WTC11 (cell line): ENCODE results near the gene CHEK2. TPM values are rescaled to one million over a fixed set of nuclear protein-coding genes. Genes with fewer than 3 reads are reported as not detected.

Source experiments
- ATAC-seq: fragments of 200-7000 bp; cut with Tn5 transposase; 2 replicates; pipeline ENCODE4 v1.10.0; 2021; ENCODE audit warnings: mild to moderate bottlenecking, moderate library complexity
- CTCF ChIA-PET: fragments of 300-600 bp; sonication (Branson Sonifier 250); formaldehyde crosslinking; loops from one replicate; lab custom pipeline; 2021; ENCODE audit warnings: antibody characterized with exemption; lab: Charles Lee
- POLR2A ChIA-PET: fragments of 350-600 bp; sonication (Branson Sonifier 250); formaldehyde crosslinking; loops from one replicate; lab custom pipeline; 2021; ENCODE audit warnings: antibody characterized with exemption; lab: Charles Lee
- DNase-seq: peaks from one replicate; pipeline ENCODE4 v3.0.0; 2021; ENCODE audit warnings: low spot score
- H3K27ac Mint-ChIP-seq: 2 replicates; pipeline ENCODE4 v1.8.0; 2021; ENCODE audit warnings: mixed read lengths
- H3K27me3 Mint-ChIP-seq: 2 replicates; pipeline ENCODE4 v1.8.0; 2021; ENCODE audit warnings: low read depth, mild to moderate bottlenecking, moderate library complexity, mixed read lengths
- H3K36me3 Mint-ChIP-seq: 2 replicates; pipeline ENCODE4 v1.8.0; 2021; ENCODE audit warnings: mixed read lengths
- H3K4me1 Mint-ChIP-seq: 2 replicates; pipeline ENCODE4 v1.8.0; 2022; ENCODE audit warnings: mixed read lengths
- H3K4me3 Mint-ChIP-seq: 2 replicates; pipeline ENCODE4 v1.8.0; 2021; ENCODE audit warnings: mild to moderate bottlenecking, moderate library complexity, mixed read lengths
- H3K9me3 Mint-ChIP-seq: 2 replicates; pipeline ENCODE4 v1.8.0; 2021; ENCODE audit warnings: mixed read lengths
- AR ChIP-seq: fragments of 250-450 bp; sonication (Bioruptor Pico); IDR thresholded peaks from 2 replicates; pipeline ENCODE4 v1.9.0; 2021; ENCODE audit warnings: mild to moderate bottlenecking
- ATF2 ChIP-seq: sonication (generic); formaldehyde crosslinking; IDR thresholded peaks from 2 replicates; pipeline ENCODE4 v1.8.1; 2022; ENCODE audit warnings: low read depth, missing genetic modification reagents, borderline replicate concordance
- ATF3 ChIP-seq: sonication (generic); formaldehyde crosslinking; conservative IDR thresholded peaks from 2 replicates; pipeline ENCODE4 v1.8.1; 2022; ENCODE audit warnings: mild to moderate bottlenecking, missing genetic modification reagents
- CBFB ChIP-seq: sonication (generic); formaldehyde crosslinking; IDR thresholded peaks from 2 replicates; pipeline ENCODE4 v1.8.1; 2022; ENCODE audit warnings: mild to moderate bottlenecking, low read depth, missing genetic modification reagents
- CTCF ChIP-seq: fragments of 200-600 bp; IDR thresholded peaks from 2 replicates; pipeline ENCODE4 v1.8.0; 2022; ENCODE audit warnings: antibody characterized with exemption
- E2F1 ChIP-seq: sonication (generic); formaldehyde crosslinking; IDR thresholded peaks from 2 replicates; pipeline ENCODE4 v1.8.0; 2022; ENCODE audit warnings: mild to moderate bottlenecking, missing genetic modification reagents
- E2F5 ChIP-seq: sonication (generic); formaldehyde crosslinking; IDR thresholded peaks from 2 replicates; pipeline ENCODE4 v1.8.1; 2022; ENCODE audit warnings: mild to moderate bottlenecking, moderate library complexity, missing genetic modification reagents
- FOXJ3 ChIP-seq: sonication (generic); formaldehyde crosslinking; IDR thresholded peaks from 2 replicates; pipeline ENCODE4 v1.9.0; 2021; ENCODE audit warnings: missing genetic modification reagents, mild to moderate bottlenecking, borderline replicate concordance
- GTF2I ChIP-seq: fragments of 250-450 bp; sonication (Bioruptor Pico); conservative IDR thresholded peaks from 2 replicates; pipeline ENCODE4 v1.4.0; 2021; ENCODE audit warnings: mild to moderate bottlenecking
- HMGA2 ChIP-seq: fragments of 250-450 bp; sonication (Bioruptor Pico); IDR thresholded peaks from 2 replicates; pipeline ENCODE4 v1.4.0; 2021; ENCODE audit warnings: mild to moderate bottlenecking, moderate library complexity
- IRF2 ChIP-seq: sonication (generic); formaldehyde crosslinking; IDR thresholded peaks from 2 replicates; pipeline ENCODE4 v1.8.0; 2022; ENCODE audit warnings: low read depth, missing genetic modification reagents, borderline replicate concordance
- JAZF1 ChIP-seq: fragments of 250-450 bp; sonication (Bioruptor Pico); IDR thresholded peaks from 2 replicates; pipeline ENCODE4 v1.9.0; 2021; ENCODE audit warnings: moderate library complexity, mild to moderate bottlenecking, inconsistent platforms
- JUN ChIP-seq: sonication (generic); formaldehyde crosslinking; IDR thresholded peaks from 2 replicates; pipeline ENCODE4 v1.8.0; 2023; ENCODE audit warnings: mild to moderate bottlenecking, missing genetic modification reagents
- MXD4 ChIP-seq: fragments of 250-450 bp; sonication (Bioruptor Pico); IDR thresholded peaks from 2 replicates; pipeline ENCODE4 v1.8.0; 2021; ENCODE audit warnings: mild to moderate bottlenecking, moderate library complexity, borderline replicate concordance
- NR1H2 ChIP-seq: sonication (generic); formaldehyde crosslinking; IDR thresholded peaks from 2 replicates; pipeline ENCODE4 v1.9.0; 2021; ENCODE audit warnings: mild to moderate bottlenecking, moderate library complexity, missing genetic modification reagents
- NR3C1 ChIP-seq: sonication (generic); formaldehyde crosslinking; conservative IDR thresholded peaks from 2 replicates; pipeline ENCODE4 v1.8.1; 2023; ENCODE audit warnings: low read depth, mild to moderate bottlenecking, missing genetic modification reagents
- TEAD1 ChIP-seq: sonication (generic); formaldehyde crosslinking; IDR thresholded peaks from 2 replicates; pipeline ENCODE4 v1.8.0; 2022; ENCODE audit warnings: mild to moderate bottlenecking, missing genetic modification reagents
- ZNF121 ChIP-seq: sonication (generic); formaldehyde crosslinking; IDR thresholded peaks from 2 replicates; pipeline ENCODE4 v1.8.0; 2023; ENCODE audit warnings: missing genetic modification reagents
- ZNF232 ChIP-seq: sonication (generic); formaldehyde crosslinking; IDR thresholded peaks from 2 replicates; pipeline ENCODE4 v1.8.0; 2022; ENCODE audit warnings: mild to moderate bottlenecking, missing genetic modification reagents
- ZNF317 ChIP-seq: sonication (generic); formaldehyde crosslinking; IDR thresholded peaks from 2 replicates; pipeline ENCODE4 v1.8.1; 2023; ENCODE audit warnings: low read depth, mild to moderate bottlenecking, moderate library complexity, missing genetic modification reagents, borderline replicate concordance
- ZNF423 ChIP-seq: fragments of 250-450 bp; sonication (Bioruptor Pico); IDR thresholded peaks from 2 replicates; pipeline ENCODE4 v2.1.2; 2022; ENCODE audit warnings: mild to moderate bottlenecking, moderate library complexity
- ZNF512 ChIP-seq: sonication (generic); formaldehyde crosslinking; IDR thresholded peaks from 2 replicates; pipeline ENCODE4 v1.8.1; 2022; ENCODE audit warnings: missing genetic modification reagents, borderline replicate concordance
- ZNF671 ChIP-seq: fragments of 250-450 bp; sonication (Bioruptor Pico); IDR thresholded peaks from 2 replicates; pipeline ENCODE4 v1.8.0; 2021; ENCODE audit warnings: mild to moderate bottlenecking
- ZSCAN18 ChIP-seq: fragments of 250-450 bp; sonication (Bioruptor Pico); IDR thresholded peaks from 2 replicates; pipeline ENCODE4 v2.1.2; 2022; ENCODE audit warnings: mild to moderate bottlenecking, moderate library complexity
- total RNA-seq: library from RNA; stranded (reverse); gene quantifications from 3 replicates; pipeline ENCODE4 v1.2.3, GENCODE V29; 2021

Gene CHEK2
- total RNA-seq, 1 experiment from 2014 or later: 124 TPM

- ATAC-seq: no peak
- peaks cover 75% of the 10 kb centered on the region for H3K36me3 Mint-ChIP-seq
- H3K27ac Mint-ChIP-seq: no peak overlapping the region
- no peaks in the 10 kb centered on the region for H3K27me3 Mint-ChIP-seq
- peaks cover 8% of the 10 kb centered on the region for H3K4me1 Mint-ChIP-seq
- no peak for DNase-seq
- TF ChIP-seq NR1H2 (no peak), ATF3 (CRISPR knock-in tag) (no peak), ZNF671 (no peak), FOXJ3 (CRISPR knock-in tag) (no peak), NR3C1 (CRISPR knock-in tag) (no peak), ATF2 (CRISPR knock-in tag) (no peak), JUN (CRISPR knock-in tag) (no peak), IRF2 (no peak), ZSCAN18 (CRISPR knock-in tag) (no peak), E2F5 (CRISPR knock-in tag) (no peak), CTCF (no peak), JAZF1 (CRISPR knock-in tag) (no peak), GTF2I (CRISPR knock-in tag) (no peak), ZNF317 (CRISPR knock-in tag) (no peak), AR (CRISPR knock-in tag) (no peak), TEAD1 (no peak)
- no peak overlapping the region for H3K4me3 Mint-ChIP-seq
- H3K9me3 Mint-ChIP-seq: no peaks in the 10 kb centered on the region
- ChIA-PET POLR2A (no interaction called here), CTCF (no interaction called here)
These were observed 13.6 kb downstream of the CHEK2 start for GRCh38 chr22:28728002-28728401.

GRCh38 chr22:28718044-28718443 lies 23.6 kb downstream of the CHEK2 start:
- DNase-seq: no peak
- H3K36me3 Mint-ChIP-seq: peaks cover 55% of the 10 kb centered on the region
- CTCF ChIA-PET: no interaction called here

More at GRCh38 chr22:28718044-28718443, 23.6 kb downstream of the CHEK2 start:
- H3K27ac Mint-ChIP-seq: peak overlapping the region; percentile 57; the same call in 1 of the 2 replicates
- H3K27me3 Mint-ChIP-seq: no peaks in the 10 kb centered on the region
- POLR2A ChIA-PET: no interaction called here
- H3K9me3 Mint-ChIP-seq: peaks cover 4% of the 10 kb centered on the region; the same call in 1 of the 2 replicates
- H3K4me3 Mint-ChIP-seq: no peak overlapping the region
- H3K4me1 Mint-ChIP-seq: no peaks in the 10 kb centered on the region
- TF ChIP-seq HMGA2 (CRISPR knock-in tag): no peak
- no peak for TF ChIP-seq E2F5 (CRISPR knock-in tag)
- no peak for TF ChIP-seq ZNF423 (CRISPR knock-in tag)
- TF ChIP-seq E2F1 (CRISPR knock-in tag): no peak
- TF ChIP-seq ZNF232 (CRISPR knock-in tag): no peak
- TF ChIP-seq ZNF512 (CRISPR knock-in tag): no peak
- TF ChIP-seq ZNF121 (CRISPR knock-in tag): no peak
- TF ChIP-seq MXD4 (CRISPR knock-in tag): no peak
- TF ChIP-seq CBFB (CRISPR knock-in tag): no peak
- no peak for ATAC-seq
